K562 (cell line): ENCODE results near the gene IP6K2. TPM values are rescaled to one million over a fixed set of nuclear protein-coding genes. Genes with fewer than 3 reads are reported as not detected.

Experiments
- ARID3A ChIP-seq: IDR thresholded peaks from 2 replicates; pipeline ENCODE4 v1.6.1; 2012; ENCODE audit warnings: low read depth, low read length, improper control_type of control experiment, borderline replicate concordance
- ESRRA ChIP-seq: fragments of 450-650 bp; IDR thresholded peaks from 2 replicates; pipeline ENCODE4 v1.6.1; 2014; ENCODE audit warnings: low read depth, mild to moderate bottlenecking, moderate library complexity, borderline replicate concordance
- FOXP1 ChIP-seq: sonication (generic); formaldehyde crosslinking; IDR thresholded peaks from 2 replicates; pipeline ENCODE4 v1.8.0; 2022; ENCODE audit warnings: mild to moderate bottlenecking, missing genetic modification reagents
- HEY1 ChIP-seq: fragments of 250-450 bp; sonication (Bioruptor Pico); IDR thresholded peaks from 2 replicates; pipeline ENCODE4 v1.5.0; 2020; ENCODE audit warnings: mild to moderate bottlenecking, moderate library complexity, borderline replicate concordance
- HINFP ChIP-seq: fragments of 450-650 bp; conservative IDR thresholded peaks from 2 replicates; pipeline ENCODE4 v1.6.1; 2016; ENCODE audit warnings: missing genetic modification characterization, low read depth, mild to moderate bottlenecking, control low read depth, missing compliant biosample characterization
- POLR2A ChIP-seq: fragments of 450-650 bp; conservative IDR thresholded peaks from 2 replicates; pipeline ENCODE4 v1.6.1; 2016
- POLR2H ChIP-seq: IDR thresholded peaks from 2 replicates; pipeline ENCODE4 v1.6.1; 2016; ENCODE audit warnings: missing genetic modification characterization, low read depth, mild to moderate bottlenecking, control low read depth, missing compliant biosample characterization, moderate library complexity
- SIRT6 ChIP-seq: IDR thresholded peaks from one replicate; pipeline ENCODE4 v1.6.1; 2012; ENCODE audit warnings: low read depth, mild to moderate bottlenecking, control low read depth, inconsistent platforms, low read length, moderate library complexity
- SOX6 ChIP-seq: fragments of 450-650 bp; IDR thresholded peaks from 2 replicates; pipeline ENCODE4 v1.6.1; 2014; ENCODE audit warnings: mild to moderate bottlenecking
- ZBTB5 ChIP-seq: fragments of 450-650 bp; IDR thresholded peaks from 2 replicates; pipeline ENCODE4 v1.6.1; 2017; ENCODE audit warnings: antibody characterized with exemption
- ZNF134 ChIP-seq: fragments of 250-450 bp; sonication (Bioruptor Pico); conservative IDR thresholded peaks from 2 replicates; pipeline ENCODE4 v1.4.0; 2020
- ZNF24 ChIP-seq: fragments of 450-650 bp; IDR thresholded peaks from 2 replicates; pipeline ENCODE4 v1.6.1; 2016
- ZNF436 ChIP-seq: fragments of 250-450, 450-650 bp; sonication (Bioruptor Pico); formaldehyde crosslinking; IDR thresholded peaks from 2 replicates; pipeline ENCODE4 v1.7.0; 2020; ENCODE audit warnings: mild to moderate bottlenecking
- ZZZ3 ChIP-seq: fragments of 450-650 bp; IDR thresholded peaks from 2 replicates; pipeline ENCODE4 v1.6.1; 2016; ENCODE audit warnings: antibody characterized with exemption, mild to moderate bottlenecking, moderate library complexity
- polyA plus RNA-seq, 8 experiments: library from polyadenylated mRNA; depleted of rRNA in 4 of 8; stranded (reverse) in 5 of 8; unstranded in 3 of 8; fragments of >200 nt; fragmentation: Nextera tagmentation in 2 of 8; fragmentation: Illumina TruSeq in 1 of 8; extraction: Ambion mirVana in 2 of 8; extraction: Trizol in 1 of 8; gene quantifications; 2 replicates each; pipeline versions ENCODE4 v1.2.1 to v1.2.3, GENCODE V29; 2011 to 2014; ENCODE audit warnings: inconsistent platforms in 1 of 8, missing spikeins in 1 of 8
- total RNA-seq, 7 experiments: library from RNA; depleted of rRNA in 6 of 7; stranded (reverse); fragments of >200 nt in 6 of 7; fragmentation: Illumina TruSeq in 2 of 7; extraction: Trizol in 2 of 7; gene quantifications; 2 replicates each; pipeline versions ENCODE4 v1.2.1 to v1.2.3, GENCODE V29; 2011 to 2021; ENCODE audit warnings: low replicate concordance in 1 of 7
- TF ChIP-seq, protein P1 (sequence below): fragments of 450-650 bp; IDR thresholded peaks from 2 replicates; pipeline ENCODE4 v1.6.1; 2017; ENCODE audit warnings: antibody characterized with exemption, mild to moderate bottlenecking
- TF ChIP-seq, protein P2 (sequence below): fragments of 450-650 bp; IDR thresholded peaks from 2 replicates; pipeline ENCODE4 v1.6.1; 2016; ENCODE audit warnings: missing biosample characterization, missing genetic modification characterization

The IP6K2 gene
- total and polyA plus RNA-seq, 9 of the 15 experiments (the other 6 are each of a cell fraction or from before 2014, with no cell fraction given) = 19.6 to 78.1 (median 48.0) TPM

DNA sequence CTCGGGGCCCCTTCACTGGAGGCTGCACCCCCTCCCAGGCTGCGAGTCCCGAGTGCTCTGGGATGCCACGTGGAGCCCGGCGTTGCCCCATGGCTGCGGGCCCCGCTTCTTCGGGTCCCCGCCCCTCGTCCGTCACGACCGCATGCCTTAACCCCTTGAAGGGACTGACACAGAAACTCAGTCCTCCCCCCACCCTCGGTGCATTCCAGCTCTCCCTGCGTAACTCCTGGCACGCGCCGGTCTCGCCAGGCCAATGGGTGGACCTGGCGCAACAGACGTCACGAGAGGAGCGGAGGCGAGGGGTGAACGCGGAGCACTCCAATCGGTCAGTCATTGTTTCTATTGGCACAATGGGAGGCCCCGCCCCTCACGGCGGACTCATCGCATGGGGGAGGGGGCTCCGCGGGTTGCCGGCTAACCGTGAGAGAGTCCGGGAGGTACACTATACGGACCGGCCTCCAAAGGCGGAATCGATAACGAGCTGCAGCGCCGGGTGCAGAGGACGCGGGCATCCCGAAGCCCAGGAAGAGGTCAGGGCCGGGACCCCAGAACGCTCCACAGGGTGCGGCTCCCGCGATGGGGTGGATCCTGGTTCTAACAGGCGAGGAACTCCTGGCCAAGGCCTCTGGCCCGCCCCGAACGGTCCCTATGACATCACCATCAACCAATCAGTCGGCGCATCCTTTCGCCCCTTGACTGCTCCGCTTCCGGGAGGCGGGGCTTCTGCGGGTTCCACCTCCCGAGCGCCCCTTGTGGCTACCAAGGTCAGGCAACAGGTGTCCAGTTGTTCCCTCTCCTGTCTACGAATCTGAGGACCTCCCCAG is 53.3 kb downstream of the IP6K2 start (continued):
- no peak for TF ChIP-seq HINFP
- no peak for TF ChIP-seq ZNF436 (CRISPR knock-in tag)
- no peak for TF ChIP-seq HEY1 (CRISPR knock-in tag)
- no peak for TF ChIP-seq ZZZ3
- TF ChIP-seq SOX6 = peak; percentile 93
- TF ChIP-seq ARID3A = no peak
- peak; percentile 48; the same call in 1 of the 2 replicates for TF ChIP-seq POLR2H (tag)
- TF ChIP-seq, protein P1, sequence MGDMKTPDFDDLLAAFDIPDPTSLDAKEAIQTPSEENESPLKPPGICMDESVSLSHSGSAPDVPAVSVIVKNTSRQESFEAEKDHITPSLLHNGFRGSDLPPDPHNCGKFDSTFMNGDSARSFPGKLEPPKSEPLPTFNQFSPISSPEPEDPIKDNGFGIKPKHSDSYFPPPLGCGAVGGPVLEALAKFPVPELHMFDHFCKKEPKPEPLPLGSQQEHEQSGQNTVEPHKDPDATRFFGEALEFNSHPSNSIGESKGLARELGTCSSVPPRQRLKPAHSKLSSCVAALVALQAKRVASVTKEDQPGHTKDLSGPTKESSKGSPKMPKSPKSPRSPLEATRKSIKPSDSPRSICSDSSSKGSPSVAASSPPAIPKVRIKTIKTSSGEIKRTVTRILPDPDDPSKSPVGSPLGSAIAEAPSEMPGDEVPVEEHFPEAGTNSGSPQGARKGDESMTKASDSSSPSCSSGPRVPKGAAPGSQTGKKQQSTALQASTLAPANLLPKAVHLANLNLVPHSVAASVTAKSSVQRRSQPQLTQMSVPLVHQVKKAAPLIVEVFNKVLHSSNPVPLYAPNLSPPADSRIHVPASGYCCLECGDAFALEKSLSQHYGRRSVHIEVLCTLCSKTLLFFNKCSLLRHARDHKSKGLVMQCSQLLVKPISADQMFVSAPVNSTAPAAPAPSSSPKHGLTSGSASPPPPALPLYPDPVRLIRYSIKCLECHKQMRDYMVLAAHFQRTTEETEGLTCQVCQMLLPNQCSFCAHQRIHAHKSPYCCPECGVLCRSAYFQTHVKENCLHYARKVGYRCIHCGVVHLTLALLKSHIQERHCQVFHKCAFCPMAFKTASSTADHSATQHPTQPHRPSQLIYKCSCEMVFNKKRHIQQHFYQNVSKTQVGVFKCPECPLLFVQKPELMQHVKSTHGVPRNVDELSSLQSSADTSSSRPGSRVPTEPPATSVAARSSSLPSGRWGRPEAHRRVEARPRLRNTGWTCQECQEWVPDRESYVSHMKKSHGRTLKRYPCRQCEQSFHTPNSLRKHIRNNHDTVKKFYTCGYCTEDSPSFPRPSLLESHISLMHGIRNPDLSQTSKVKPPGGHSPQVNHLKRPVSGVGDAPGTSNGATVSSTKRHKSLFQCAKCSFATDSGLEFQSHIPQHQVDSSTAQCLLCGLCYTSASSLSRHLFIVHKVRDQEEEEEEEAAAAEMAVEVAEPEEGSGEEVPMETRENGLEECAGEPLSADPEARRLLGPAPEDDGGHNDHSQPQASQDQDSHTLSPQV = no peak
- no peak for TF ChIP-seq ZNF134
- TF ChIP-seq, protein P2, sequence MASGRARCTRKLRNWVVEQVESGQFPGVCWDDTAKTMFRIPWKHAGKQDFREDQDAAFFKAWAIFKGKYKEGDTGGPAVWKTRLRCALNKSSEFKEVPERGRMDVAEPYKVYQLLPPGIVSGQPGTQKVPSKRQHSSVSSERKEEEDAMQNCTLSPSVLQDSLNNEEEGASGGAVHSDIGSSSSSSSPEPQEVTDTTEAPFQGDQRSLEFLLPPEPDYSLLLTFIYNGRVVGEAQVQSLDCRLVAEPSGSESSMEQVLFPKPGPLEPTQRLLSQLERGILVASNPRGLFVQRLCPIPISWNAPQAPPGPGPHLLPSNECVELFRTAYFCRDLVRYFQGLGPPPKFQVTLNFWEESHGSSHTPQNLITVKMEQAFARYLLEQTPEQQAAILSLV (tag) = no peak
- no peak for TF ChIP-seq SIRT6
- TF ChIP-seq ZBTB5 = no peak
- peak; percentile 78 for TF ChIP-seq FOXP1 (CRISPR knock-in tag)
- peak; percentile 81 for TF ChIP-seq POLR2A
- peak; percentile 66 for TF ChIP-seq ESRRA
- no peak for TF ChIP-seq ZNF24
